DMS53 treated with DMSO at 0.1 percent for 48 hours (cell line): ENCODE data around the gene C18orf32.
"Not testable (repeated sequence)": the region's sequence is repeated elsewhere in the genome, so short reads cannot be mapped to it uniquely, and the experiment has no call there.

ENCODE experiments used
- DNase-seq: peaks from one replicate; lab custom pipeline; 2025; ENCODE audit not compliant: unreplicated experiment; lab: John Stamatoyannopoulos, UW

The C18orf32 gene

GRCh38 chr18:49486953-49487710 is at the start of gene C18orf32:
Gene C18orf32 (minus strand): TSS chr18:49487234. CDS start chr18:49483748, 3,486 bp downstream.
- DNase-seq = peak; percentile 97

GRCh38 chr18:49534846-49535601 is 48.0 kb upstream of the C18orf32 start:
- no peak for DNase-seq

DNA sequence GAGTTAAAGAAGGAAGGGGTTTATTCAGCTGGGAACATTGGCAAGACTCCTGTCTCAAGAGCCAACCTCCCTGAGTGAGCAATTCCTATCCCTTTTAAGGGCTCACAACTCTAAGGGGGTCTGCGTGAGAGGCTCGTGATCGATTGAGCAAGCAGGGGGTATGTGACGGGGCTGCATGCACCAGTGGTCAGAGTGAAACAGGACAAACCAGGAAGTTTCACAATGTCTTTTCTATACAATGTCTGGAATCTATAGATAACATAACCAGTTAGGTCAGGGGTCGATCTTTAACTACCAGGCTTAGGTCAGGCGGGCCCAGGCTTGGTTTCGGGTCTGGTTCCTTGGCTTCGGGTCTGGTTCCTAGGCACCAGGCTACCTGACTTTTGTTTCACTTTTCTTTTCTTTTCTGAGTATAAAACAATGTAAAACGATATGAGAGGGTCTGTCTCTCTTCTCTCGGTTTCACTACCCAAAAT is 44.7 kb upstream of the C18orf32 start:
- DNase-seq = no peak

DNA sequence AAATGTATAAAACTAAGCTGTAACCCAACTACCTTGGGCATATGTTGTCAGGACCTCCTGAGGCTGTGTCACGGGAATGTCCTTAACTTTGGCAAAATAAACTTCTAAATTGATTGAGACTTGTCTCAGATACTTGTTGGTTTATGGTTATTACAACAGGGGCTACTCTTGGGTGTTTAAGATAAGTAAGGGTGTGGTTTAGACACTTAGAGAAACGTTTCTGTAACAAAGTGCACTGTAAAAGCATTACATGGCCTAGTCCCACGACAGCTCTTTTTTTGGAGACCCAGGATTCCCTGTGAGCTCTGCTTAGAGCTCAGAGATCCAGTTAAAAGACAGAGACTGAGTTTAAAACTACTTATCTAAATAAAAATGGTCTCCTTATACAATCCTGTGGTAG is 42.6 kb upstream of the C18orf32 start:
- no peak for DNase-seq

DNA sequence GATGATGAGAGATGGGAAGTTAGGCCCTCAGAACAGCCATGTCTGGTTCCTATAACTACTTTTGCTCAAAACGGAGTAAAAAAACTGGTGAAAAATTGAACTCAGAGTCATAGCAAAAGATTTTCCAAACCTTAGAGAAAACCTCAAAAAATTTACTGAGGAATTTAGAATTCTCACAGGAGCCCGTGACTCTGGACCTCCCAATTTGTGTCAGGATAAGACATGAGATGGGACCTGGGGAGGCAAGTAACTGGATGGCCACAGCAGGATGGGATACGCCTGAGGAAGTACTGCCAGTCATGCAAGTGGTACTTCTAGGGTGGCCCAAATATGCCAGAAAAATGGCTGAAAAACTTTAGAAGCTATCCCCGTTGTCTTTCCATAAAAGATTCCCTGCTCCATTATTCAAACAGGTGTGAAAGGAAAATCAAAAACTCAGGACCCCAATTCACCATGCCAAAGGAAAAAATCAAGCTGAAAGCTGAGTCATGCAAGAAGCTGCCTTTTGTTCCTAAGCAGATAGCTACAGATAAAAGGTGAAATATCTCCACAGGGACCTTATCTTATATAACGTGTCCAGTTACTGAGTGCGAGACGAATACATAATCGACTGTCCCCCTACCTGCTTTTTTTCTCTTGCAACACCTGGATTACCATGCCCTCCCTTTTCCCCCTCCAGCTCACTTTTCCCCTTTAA is 40.7 kb upstream of the C18orf32 start:
- no peak for DNase-seq

- DNase-seq = no peak
Observed at GRCh38 chr18:49525981-49526380, 38.9 kb upstream of the C18orf32 start.

GRCh38 chr18:49524951-49525350 is 37.9 kb upstream of the C18orf32 start:
- no peak for DNase-seq

- no peak for DNase-seq
Observed at GRCh38 chr18:49524349-49524748, 37.3 kb upstream of the C18orf32 start.

DNA sequence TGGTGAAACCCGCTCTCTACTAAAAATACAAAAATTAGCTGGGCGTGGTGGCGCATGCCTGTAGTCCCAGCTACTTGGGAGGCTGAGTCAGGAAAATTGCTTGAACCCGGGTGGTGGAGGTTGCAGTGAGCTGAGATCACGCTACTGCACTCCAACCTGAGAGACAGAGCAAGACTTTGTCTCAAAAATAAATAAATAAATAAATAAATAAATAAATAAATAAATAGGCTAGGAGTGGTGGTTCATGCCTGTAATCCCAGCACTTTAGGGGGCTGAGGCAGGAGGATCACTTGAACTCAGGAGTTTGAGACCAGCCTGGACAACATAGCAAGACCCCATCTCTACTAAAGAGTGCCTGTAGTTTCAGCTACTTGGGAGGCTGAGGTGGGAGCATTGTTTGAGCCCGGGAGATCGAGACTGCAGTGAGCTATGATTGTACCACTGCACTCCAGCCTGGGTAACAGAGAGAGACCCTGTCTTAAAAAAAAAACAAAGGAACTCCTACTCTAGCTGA is 36.6 kb upstream of the C18orf32 start:
- DNase-seq = not testable (repeated sequence)

GRCh38 chr18:49521216-49521835 is 34.3 kb upstream of the C18orf32 start:
- peak; percentile 52 for DNase-seq

DNA sequence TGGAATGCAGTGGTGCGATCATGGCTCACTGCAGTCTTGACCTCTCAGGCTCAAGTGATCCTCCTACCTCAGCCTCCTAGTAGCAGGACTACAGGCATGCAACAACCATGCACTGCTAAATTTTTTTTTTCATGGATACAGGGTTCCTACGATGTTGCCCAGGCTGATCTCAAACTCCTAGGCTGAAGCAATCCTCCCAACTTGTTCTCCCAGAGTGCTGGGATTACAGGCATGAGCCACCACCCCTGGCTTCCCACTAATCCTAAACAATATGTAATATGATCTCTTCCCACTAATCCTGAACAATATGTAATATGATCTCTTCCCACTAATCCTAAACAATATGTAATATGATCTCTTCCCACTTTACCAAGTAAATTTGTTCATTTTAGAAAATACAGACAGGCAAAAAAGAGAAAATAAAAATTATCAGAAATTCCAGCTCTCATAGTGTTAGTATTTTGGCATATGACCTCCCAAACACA is 33.7 kb upstream of the C18orf32 start:
- DNase-seq = peak; percentile 88

GRCh38 chr18:49519101-49519971 is 32.3 kb upstream of the C18orf32 start:
- no peak for DNase-seq

GRCh38 chr18:49517483-49517882 is 30.4 kb upstream of the C18orf32 start:
- DNase-seq = no peak

- no peak for DNase-seq
Observed at GRCh38 chr18:49515516-49515915, 28.5 kb upstream of the C18orf32 start.

- DNase-seq = not testable (repeated sequence)
Observed at GRCh38 chr18:49515003-49515402, 28.0 kb upstream of the C18orf32 start.

- no peak for DNase-seq
Observed at GRCh38 chr18:49514577-49514976, 27.5 kb upstream of the C18orf32 start.

- DNase-seq = not testable (repeated sequence)
Observed at GRCh38 chr18:49512876-49513275, 25.8 kb upstream of the C18orf32 start.

GRCh38 chr18:49510393-49511115 is 23.5 kb upstream of the C18orf32 start:
- DNase-seq = peak; percentile 86

- not testable (repeated sequence) for DNase-seq
Observed at GRCh38 chr18:49506438-49506837, 19.4 kb upstream of the C18orf32 start.
